Measurements from ENCODE around the gene UBD.

The UBD gene

DNA sequence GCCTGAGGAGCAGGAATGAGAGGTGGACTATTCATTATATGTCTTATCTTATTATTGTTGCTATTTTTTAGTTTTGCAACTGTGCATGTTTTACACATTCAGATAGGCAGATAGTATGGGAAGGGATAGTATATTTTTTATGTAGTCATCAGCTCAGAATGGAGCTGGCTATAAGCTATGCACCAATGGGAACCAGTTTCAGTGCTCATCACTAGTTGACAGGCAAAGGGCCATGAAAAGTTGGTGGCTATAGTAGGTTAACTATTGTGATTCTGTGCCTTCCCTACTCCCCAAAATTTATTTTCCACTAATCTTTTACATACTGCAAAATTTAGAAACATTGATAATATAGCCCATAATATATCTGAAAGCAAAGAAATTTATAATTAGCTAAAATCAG lies 5.3 kb upstream of the UBD start:
- no peak overlapping the region for H3K4me2 ChIP-seq (ENCODE audit: low read length)
- no peak overlapping the region for H3K27ac ChIP-seq (ENCODE audit: low read depth, low read length, poor library complexity, severe bottlenecking)
- no peaks in the 10 kb centered on the region for H3K79me2 ChIP-seq (ENCODE audit: insufficient read depth, low read length)
- no peak overlapping the region for H2AFZ ChIP-seq (ENCODE audit: low read length)
- H3K4me1 ChIP-seq (ENCODE audit: insufficient read depth, low read length, severe bottlenecking): no peaks in the 10 kb centered on the region
- no peak overlapping the region for H3K4me3 ChIP-seq (ENCODE audit: low read depth, low read length, poor library complexity, severe bottlenecking)
- H3K9me3 ChIP-seq (ENCODE audit: low read length): no peaks in the 10 kb centered on the region
- TF ChIP-seq, protein P1, sequence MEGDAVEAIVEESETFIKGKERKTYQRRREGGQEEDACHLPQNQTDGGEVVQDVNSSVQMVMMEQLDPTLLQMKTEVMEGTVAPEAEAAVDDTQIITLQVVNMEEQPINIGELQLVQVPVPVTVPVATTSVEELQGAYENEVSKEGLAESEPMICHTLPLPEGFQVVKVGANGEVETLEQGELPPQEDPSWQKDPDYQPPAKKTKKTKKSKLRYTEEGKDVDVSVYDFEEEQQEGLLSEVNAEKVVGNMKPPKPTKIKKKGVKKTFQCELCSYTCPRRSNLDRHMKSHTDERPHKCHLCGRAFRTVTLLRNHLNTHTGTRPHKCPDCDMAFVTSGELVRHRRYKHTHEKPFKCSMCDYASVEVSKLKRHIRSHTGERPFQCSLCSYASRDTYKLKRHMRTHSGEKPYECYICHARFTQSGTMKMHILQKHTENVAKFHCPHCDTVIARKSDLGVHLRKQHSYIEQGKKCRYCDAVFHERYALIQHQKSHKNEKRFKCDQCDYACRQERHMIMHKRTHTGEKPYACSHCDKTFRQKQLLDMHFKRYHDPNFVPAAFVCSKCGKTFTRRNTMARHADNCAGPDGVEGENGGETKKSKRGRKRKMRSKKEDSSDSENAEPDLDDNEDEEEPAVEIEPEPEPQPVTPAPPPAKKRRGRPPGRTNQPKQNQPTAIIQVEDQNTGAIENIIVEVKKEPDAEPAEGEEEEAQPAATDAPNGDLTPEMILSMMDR (IDR thresholded peaks at IDR 0.05; ENCODE audit: low read length): no peak
- no peak for TF ChIP-seq EZH2 (IDR thresholded peaks at IDR 0.05; ENCODE audit: borderline replicate concordance, low read length)
- no peaks in the 10 kb centered on the region for H3F3A ChIP-seq (ENCODE audit: insufficient read depth, low read length)
- no peaks in the 10 kb centered on the region for H3K27me3 ChIP-seq (ENCODE audit: insufficient read depth, low read length)
- H3K9ac ChIP-seq (ENCODE audit: low read length): no peak overlapping the region
- no peaks in the 10 kb centered on the region for H4K20me1 ChIP-seq (ENCODE audit: insufficient read depth, low read length)
- H3K9me2 ChIP-seq (ENCODE audit: low read depth, low read length): no peaks in the 10 kb centered on the region
- H3K36me3 ChIP-seq (ENCODE audit: insufficient read depth, low read length): no peaks in the 10 kb centered on the region

DNA sequence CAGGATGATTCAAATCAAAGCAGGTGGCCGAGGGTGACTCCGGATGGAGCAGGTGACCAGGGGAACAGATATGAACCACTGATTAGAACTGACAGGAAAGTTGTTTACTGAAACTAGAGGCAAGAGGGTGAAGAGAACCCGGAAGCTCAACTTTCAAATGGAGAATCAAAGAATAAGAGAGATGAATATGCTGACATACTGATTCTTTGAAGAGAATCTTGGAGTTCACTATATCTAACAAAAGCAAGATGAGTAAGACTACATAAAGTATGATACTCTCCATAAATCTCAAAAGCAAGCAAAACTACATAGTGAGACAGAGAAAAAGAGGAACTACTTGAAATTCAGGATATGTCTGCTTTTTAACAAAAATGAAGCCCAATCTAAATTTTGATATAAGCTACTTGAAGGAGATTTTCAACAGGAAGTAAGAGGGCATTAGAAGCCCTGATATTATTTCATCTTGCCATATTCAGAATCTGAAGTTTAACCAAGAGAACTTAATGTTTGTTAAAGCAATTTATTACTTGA lies 4.0 kb upstream of the UBD start:
- Histone ChIP-seq H2AFZ (ENCODE audit: low read length) (no peak overlapping the region), H3K4me1 (ENCODE audit: insufficient read depth, low read length, severe bottlenecking) (no peaks in the 10 kb centered on the region), H3K36me3 (ENCODE audit: insufficient read depth, low read length) (no peaks in the 10 kb centered on the region), H3K27me3 (ENCODE audit: insufficient read depth, low read length) (no peaks in the 10 kb centered on the region), H3K4me2 (ENCODE audit: low read length) (no peak overlapping the region), H3K9ac (ENCODE audit: low read length) (no peak overlapping the region), H3F3A (ENCODE audit: insufficient read depth, low read length) (no peaks in the 10 kb centered on the region), H4K20me1 (ENCODE audit: insufficient read depth, low read length) (no peaks in the 10 kb centered on the region), H3K4me3 (ENCODE audit: low read depth, low read length, poor library complexity, severe bottlenecking) (no peak overlapping the region), H3K9me2 (ENCODE audit: low read depth, low read length) (no peaks in the 10 kb centered on the region), H3K79me2 (ENCODE audit: insufficient read depth, low read length) (no peaks in the 10 kb centered on the region), H3K27ac (ENCODE audit: low read depth, low read length, poor library complexity, severe bottlenecking) (no peak overlapping the region), H3K9me3 (ENCODE audit: low read length) (no peaks in the 10 kb centered on the region)
- TF ChIP-seq, protein P1 (IDR thresholded peaks at IDR 0.05; ENCODE audit: low read length): no peak
- no peak for TF ChIP-seq EZH2 (IDR thresholded peaks at IDR 0.05; ENCODE audit: borderline replicate concordance, low read length)

DNA sequence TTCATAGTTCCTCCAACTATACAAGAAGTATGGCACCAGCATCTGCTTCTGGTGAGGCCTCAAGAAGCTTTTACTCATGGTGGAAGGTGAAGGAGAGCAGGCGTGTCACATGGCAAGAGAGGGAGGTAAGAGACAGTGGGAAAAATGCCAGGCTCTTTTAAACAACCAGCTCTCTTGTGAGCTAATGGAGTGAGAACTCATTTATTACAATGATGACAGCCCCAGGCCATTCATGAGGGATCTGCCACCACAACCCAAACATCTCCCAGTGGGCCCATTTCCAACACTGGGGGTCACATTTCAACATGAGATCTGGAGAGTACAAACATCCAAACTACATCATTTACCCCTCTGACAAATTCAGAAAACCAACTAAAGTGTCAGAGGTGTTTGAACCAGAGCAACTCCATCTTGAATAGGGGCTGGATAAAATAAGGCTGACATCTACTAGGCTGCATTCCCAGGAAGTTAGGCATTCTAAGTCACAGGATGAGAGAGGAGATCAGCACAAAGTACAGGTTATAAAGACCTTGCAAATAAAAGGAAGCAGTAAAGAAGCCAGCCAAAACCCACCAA lies 2.2 kb upstream of the UBD start:
- no peaks in the 10 kb centered on the region for H3K27me3 ChIP-seq (ENCODE audit: insufficient read depth, low read length)
- no peaks in the 10 kb centered on the region for H3K9me3 ChIP-seq (ENCODE audit: low read length)
- H3K36me3 ChIP-seq (ENCODE audit: insufficient read depth, low read length): no peaks in the 10 kb centered on the region
- no peaks in the 10 kb centered on the region for H3F3A ChIP-seq (ENCODE audit: insufficient read depth, low read length)
- H3K4me2 ChIP-seq (ENCODE audit: low read length): no peak overlapping the region
- no peaks in the 10 kb centered on the region for H4K20me1 ChIP-seq (ENCODE audit: insufficient read depth, low read length)
- H3K9me2 ChIP-seq (ENCODE audit: low read depth, low read length): no peaks in the 10 kb centered on the region
- H3K4me3 ChIP-seq (ENCODE audit: low read depth, low read length, poor library complexity, severe bottlenecking): no peak overlapping the region
- no peak for TF ChIP-seq EZH2 (IDR thresholded peaks at IDR 0.05; ENCODE audit: borderline replicate concordance, low read length)
- TF ChIP-seq, protein P1 (IDR thresholded peaks at IDR 0.05; ENCODE audit: low read length): no peak
- H3K27ac ChIP-seq (ENCODE audit: low read depth, low read length, poor library complexity, severe bottlenecking): no peak overlapping the region
- no peaks in the 10 kb centered on the region for H3K79me2 ChIP-seq (ENCODE audit: insufficient read depth, low read length)
- no peak overlapping the region for H2AFZ ChIP-seq (ENCODE audit: low read length)
- no peak overlapping the region for H3K9ac ChIP-seq (ENCODE audit: low read length)
- no peaks in the 10 kb centered on the region for H3K4me1 ChIP-seq (ENCODE audit: insufficient read depth, low read length, severe bottlenecking)

All from OCI-LY1 (cell line).